ENCODE measurements around the gene LPAR1.

The LPAR1 gene

DNA sequence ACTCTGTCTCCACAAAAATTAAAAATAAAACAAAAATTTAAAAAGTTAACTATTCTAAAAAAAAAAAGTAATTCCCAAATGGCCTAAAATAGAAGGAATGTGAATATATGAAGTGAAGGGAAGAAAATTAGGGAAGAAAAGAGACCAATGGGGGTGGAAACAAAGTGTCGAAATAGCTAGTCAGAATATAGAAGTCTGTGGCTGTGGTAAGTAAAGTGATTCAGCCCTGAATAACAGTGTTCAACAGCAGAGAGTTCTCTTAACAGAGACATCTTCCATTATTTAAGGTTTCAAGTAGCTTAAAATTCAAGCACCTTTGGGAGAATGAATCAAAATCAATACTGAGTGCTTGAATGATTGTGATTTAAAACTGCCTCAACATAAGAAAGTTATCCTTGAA lies 51.7 kb downstream of the LPAR1 start:
- Histone ChIP-seq H3K27ac (ENCODE audit: insufficient read depth, low read depth, low read length, poor library complexity, severe bottlenecking) (no peak overlapping the region), H3K27me3 (ENCODE audit: control insufficient read depth, insufficient read depth, low read length, poor library complexity, severe bottlenecking) (no peaks in the 10 kb centered on the region), H3K4me1 (ENCODE audit: control insufficient read depth, insufficient read depth, low read length) (no peaks in the 10 kb centered on the region), H3K36me3 (ENCODE audit: control insufficient read depth, insufficient read depth, low read length) (no peaks in the 10 kb centered on the region), H3K4me3 (ENCODE audit: insufficient read depth, low read depth, low read length) (no peak overlapping the region), H3K9me3 (ENCODE audit: control insufficient read depth, low read length) (no peaks in the 10 kb centered on the region)
- 93 to 96% methylated on average over 1 of the region's 1 CpG for WGBS, 2 experiments

DNA sequence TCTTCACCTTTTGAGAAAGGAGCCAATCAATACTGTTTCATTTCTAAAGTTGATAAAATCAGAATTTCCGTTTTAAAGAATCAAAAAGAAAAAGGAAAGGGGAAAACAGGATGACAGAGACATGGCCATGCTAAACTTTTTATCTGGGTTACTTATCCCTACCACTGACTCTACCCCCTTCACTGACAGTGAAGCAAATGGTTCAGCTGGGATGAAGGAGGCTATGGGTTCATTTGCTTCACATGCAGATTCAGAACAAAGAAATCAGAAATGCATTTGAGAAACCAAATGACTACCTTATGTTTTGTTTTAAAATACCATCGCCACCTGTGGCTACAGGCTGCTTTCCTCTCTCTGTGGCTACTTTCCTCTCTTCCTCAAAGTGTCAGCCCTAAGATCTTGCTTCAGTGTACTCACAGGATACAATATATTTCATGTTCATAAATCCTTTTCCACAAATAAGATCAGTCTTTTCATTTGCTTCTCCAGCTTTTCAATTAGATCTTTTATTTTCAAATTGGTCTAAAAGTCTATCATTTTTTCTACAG lies 53.3 kb downstream of the LPAR1 start:
- no peak overlapping the region for H3K4me3 ChIP-seq (ENCODE audit: insufficient read depth, low read depth, low read length)
- 45 to 49% methylated on average over 1 to 2 of the region's 2 CpGs for WGBS, 2 experiments
- H3K27ac ChIP-seq (ENCODE audit: insufficient read depth, low read depth, low read length, poor library complexity, severe bottlenecking), result no peak overlapping the region
- H3K36me3 ChIP-seq (ENCODE audit: control insufficient read depth, insufficient read depth, low read length), result no peaks in the 10 kb centered on the region
- no peaks in the 10 kb centered on the region for H3K27me3 ChIP-seq (ENCODE audit: control insufficient read depth, insufficient read depth, low read length, poor library complexity, severe bottlenecking)
- H3K9me3 ChIP-seq (ENCODE audit: control insufficient read depth, low read length), result no peaks in the 10 kb centered on the region
- no peaks in the 10 kb centered on the region for H3K4me1 ChIP-seq (ENCODE audit: control insufficient read depth, insufficient read depth, low read length)

DNA sequence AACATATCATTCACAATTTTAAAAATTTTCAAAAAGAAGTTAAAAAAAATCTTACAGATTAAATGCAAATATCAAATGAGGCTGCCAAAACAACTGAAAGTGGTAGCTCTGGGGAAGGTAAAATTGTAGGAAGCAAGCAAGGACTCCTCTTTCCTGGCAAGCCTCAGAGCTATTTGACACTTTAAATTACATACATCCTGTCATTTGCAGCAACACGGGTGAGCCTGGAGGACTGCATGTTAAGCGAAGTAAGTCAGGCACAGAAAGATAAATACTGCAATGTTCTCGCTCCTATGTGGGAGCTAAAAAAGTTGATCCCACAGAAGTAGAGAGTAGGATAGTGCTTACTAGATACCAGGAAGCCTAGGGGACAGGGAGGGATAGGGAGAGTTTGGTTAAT lies 58.0 kb downstream of the LPAR1 start:
- no peaks in the 10 kb centered on the region for H3K27me3 ChIP-seq (ENCODE audit: control insufficient read depth, insufficient read depth, low read length, poor library complexity, severe bottlenecking)
- H3K27ac ChIP-seq (ENCODE audit: insufficient read depth, low read depth, low read length, poor library complexity, severe bottlenecking), result no peak overlapping the region

DNA sequence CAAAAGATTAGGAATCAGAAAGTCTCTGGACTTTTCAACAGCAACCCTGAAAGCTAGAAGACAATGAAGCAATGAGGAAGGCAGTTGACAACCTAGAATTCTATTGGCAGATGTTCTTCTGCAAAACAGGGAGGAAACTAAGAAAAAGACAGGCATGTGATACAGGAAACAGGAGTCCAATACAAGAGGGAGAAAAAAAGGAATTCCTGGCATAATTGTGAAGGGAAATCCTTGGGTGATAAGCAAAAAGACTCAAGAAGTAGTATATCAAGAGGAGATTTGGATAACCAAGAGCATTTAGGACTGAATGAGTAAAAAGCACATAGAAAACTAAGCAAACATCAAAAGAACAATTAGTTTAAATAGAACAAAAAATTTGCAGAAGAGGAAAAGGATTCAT lies 58.6 kb downstream of the LPAR1 start:
- no peaks in the 10 kb centered on the region for H3K4me1 ChIP-seq (ENCODE audit: control insufficient read depth, insufficient read depth, low read length)
- no peaks in the 10 kb centered on the region for H3K9me3 ChIP-seq (ENCODE audit: control insufficient read depth, low read length)
- no peak overlapping the region for H3K4me3 ChIP-seq (ENCODE audit: insufficient read depth, low read depth, low read length)
- no peaks in the 10 kb centered on the region for H3K27me3 ChIP-seq (ENCODE audit: control insufficient read depth, insufficient read depth, low read length, poor library complexity, severe bottlenecking)
- H3K27ac ChIP-seq (ENCODE audit: insufficient read depth, low read depth, low read length, poor library complexity, severe bottlenecking), result no peak overlapping the region
- H3K36me3 ChIP-seq (ENCODE audit: control insufficient read depth, insufficient read depth, low read length), result no peaks in the 10 kb centered on the region

More for the DNA sequence above, 58.0 kb downstream of the LPAR1 start:
- WGBS, 2 experiments, result 82 to 90% methylated on average over 3 of the region's 3 CpGs
- H3K9me3 ChIP-seq (ENCODE audit: control insufficient read depth, low read length), result no peaks in the 10 kb centered on the region
- no peak overlapping the region for H3K4me3 ChIP-seq (ENCODE audit: insufficient read depth, low read depth, low read length)
- H3K4me1 ChIP-seq (ENCODE audit: control insufficient read depth, insufficient read depth, low read length), result no peaks in the 10 kb centered on the region
- no peaks in the 10 kb centered on the region for H3K36me3 ChIP-seq (ENCODE audit: control insufficient read depth, insufficient read depth, low read length)

DNA sequence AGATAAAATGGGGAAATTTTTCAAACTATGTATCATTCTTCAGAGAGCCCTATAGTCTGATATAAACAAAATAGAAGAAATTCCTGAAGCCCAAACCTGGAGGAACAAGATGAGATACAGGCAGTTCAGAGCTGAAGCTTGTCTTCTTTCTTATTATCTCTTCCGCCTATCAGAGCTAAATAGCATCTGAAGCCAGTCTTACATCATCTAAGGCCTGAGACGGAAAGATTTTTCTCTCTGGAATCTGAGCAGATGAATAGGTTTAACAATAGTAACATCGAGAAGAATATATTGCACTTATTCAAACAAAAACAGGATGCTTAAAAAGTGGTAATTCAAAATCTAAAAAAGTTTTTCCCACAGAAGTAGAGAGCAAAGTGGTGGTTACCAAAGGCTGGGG lies 59.8 kb downstream of the LPAR1 start:
- Histone ChIP-seq H3K27ac (ENCODE audit: insufficient read depth, low read depth, low read length, poor library complexity, severe bottlenecking) (no peak overlapping the region), H3K27me3 (ENCODE audit: control insufficient read depth, insufficient read depth, low read length, poor library complexity, severe bottlenecking) (no peaks in the 10 kb centered on the region), H3K4me1 (ENCODE audit: control insufficient read depth, insufficient read depth, low read length) (no peaks in the 10 kb centered on the region), H3K9me3 (ENCODE audit: control insufficient read depth, low read length) (no peaks in the 10 kb centered on the region), H3K4me3 (ENCODE audit: insufficient read depth, low read depth, low read length) (no peak overlapping the region), H3K36me3 (ENCODE audit: control insufficient read depth, insufficient read depth, low read length) (no peaks in the 10 kb centered on the region)
- WGBS, 2 experiments, result 100% methylated on average over 1 to 2 of the region's 3 CpGs

DNA sequence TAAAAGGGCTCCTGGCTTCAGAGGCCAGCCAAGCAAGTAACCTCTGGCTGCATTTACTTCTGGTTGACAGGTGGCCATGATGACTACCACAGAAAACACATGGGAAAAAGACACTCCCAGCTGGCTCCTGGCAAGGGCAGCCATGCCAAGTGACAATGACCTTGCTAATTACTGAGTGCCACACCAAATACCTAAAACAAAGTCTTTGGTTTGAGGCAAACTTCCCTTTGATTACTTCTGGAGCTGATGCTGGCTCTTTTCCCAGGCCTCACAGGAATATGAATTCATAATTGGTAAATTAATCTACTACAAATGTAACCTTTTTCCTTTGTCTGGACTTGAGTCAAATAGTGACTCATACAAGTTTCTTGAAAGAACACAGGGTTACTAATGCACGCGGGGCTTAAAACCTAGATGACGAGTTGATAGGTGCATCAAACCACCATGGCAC lies 61.0 kb downstream of the LPAR1 start:
- no peaks in the 10 kb centered on the region for H3K9me3 ChIP-seq (ENCODE audit: control insufficient read depth, low read length)
- 88 to 100% methylated on average over 3 of the region's 3 CpGs for WGBS, 2 experiments

DNA sequence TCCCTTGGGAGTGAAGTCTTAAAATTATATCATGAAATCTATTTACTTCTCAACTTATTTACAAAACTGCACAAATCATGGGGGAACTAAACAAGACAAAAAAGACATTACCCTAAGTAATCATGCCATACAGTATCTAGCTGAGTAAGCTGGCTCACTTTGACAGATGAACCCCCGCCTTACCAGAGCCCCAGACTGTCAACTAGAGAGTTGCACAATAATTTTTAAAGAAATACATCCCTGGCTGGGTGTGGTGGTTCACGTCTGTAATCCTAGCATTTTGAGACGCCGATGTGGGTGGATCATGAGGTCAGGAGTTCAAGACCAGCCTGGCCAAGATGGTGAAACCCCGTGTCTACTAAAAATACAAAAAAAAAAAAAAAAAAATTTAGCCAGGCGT lies 62.3 kb downstream of the LPAR1 start:
- H3K4me1 ChIP-seq (ENCODE audit: control insufficient read depth, insufficient read depth, low read length), result no peaks in the 10 kb centered on the region
- H3K27ac ChIP-seq (ENCODE audit: insufficient read depth, low read depth, low read length, poor library complexity, severe bottlenecking), result no peak overlapping the region
- no peaks in the 10 kb centered on the region for H3K9me3 ChIP-seq (ENCODE audit: control insufficient read depth, low read length)
- 89 to 98% methylated on average over 6 of the region's 6 CpGs for WGBS, 2 experiments
- no peaks in the 10 kb centered on the region for H3K27me3 ChIP-seq (ENCODE audit: control insufficient read depth, insufficient read depth, low read length, poor library complexity, severe bottlenecking)
- H3K36me3 ChIP-seq (ENCODE audit: control insufficient read depth, insufficient read depth, low read length), result no peaks in the 10 kb centered on the region
- H3K4me3 ChIP-seq (ENCODE audit: insufficient read depth, low read depth, low read length), result no peak overlapping the region

More for the DNA sequence above, 61.0 kb downstream of the LPAR1 start:
- H3K4me3 ChIP-seq (ENCODE audit: insufficient read depth, low read depth, low read length), result no peak overlapping the region
- H3K27me3 ChIP-seq (ENCODE audit: control insufficient read depth, insufficient read depth, low read length, poor library complexity, severe bottlenecking), result no peaks in the 10 kb centered on the region
- no peak overlapping the region for H3K27ac ChIP-seq (ENCODE audit: insufficient read depth, low read depth, low read length, poor library complexity, severe bottlenecking)
- no peaks in the 10 kb centered on the region for H3K4me1 ChIP-seq (ENCODE audit: control insufficient read depth, insufficient read depth, low read length)
- H3K36me3 ChIP-seq (ENCODE audit: control insufficient read depth, insufficient read depth, low read length), result no peaks in the 10 kb centered on the region

DNA sequence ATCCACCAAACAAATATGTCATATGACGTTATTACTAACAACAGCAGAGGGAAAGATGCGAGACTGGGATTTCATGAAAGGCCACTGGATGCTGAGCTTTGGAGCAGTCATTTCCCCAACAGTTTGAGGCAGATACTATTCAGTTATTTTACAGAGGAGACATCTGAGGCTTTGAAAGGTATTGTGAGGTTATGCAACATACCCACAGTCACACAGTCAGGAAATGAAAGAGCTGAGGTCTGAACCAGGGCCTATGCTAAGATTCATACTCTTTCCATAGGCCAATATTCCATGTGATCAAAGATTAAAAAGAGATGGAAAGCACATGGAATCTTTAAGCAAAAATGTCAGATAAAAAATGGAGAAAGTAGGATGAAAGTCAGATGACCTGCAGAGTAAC lies 63.0 kb downstream of the LPAR1 start:
- 96 to 98% methylated on average over 2 of the region's 2 CpGs for WGBS, 2 experiments

DNA sequence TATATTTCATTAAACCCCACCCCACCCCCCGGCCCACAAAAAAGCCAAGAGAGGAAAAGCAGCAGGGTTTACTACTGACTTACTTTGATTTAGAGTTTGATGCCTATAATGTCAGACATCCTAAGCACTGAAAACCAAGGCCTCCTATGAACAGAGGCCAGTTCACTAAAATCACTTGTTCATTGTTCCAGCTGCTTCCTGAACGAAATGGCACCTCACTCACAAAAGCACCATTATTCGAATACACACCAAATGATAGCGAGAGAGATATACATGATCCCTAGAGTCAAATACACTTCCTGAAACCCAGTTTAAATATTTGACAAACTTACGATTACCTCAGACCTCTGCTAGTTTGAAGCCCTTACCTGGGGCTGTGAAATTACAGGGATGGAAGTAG lies 66.6 kb downstream of the LPAR1 start:
- no peaks in the 10 kb centered on the region for H3K27me3 ChIP-seq (ENCODE audit: control insufficient read depth, insufficient read depth, low read length, poor library complexity, severe bottlenecking)
- H3K4me3 ChIP-seq (ENCODE audit: insufficient read depth, low read depth, low read length), result no peak overlapping the region
- WGBS, 2 experiments, result 95 to 97% methylated on average over 4 to 5 of the region's 5 CpGs
- no peaks in the 10 kb centered on the region for H3K9me3 ChIP-seq (ENCODE audit: control insufficient read depth, low read length)
- H3K27ac ChIP-seq (ENCODE audit: insufficient read depth, low read depth, low read length, poor library complexity, severe bottlenecking), result no peak overlapping the region
- no peaks in the 10 kb centered on the region for H3K4me1 ChIP-seq (ENCODE audit: control insufficient read depth, insufficient read depth, low read length)
- no peaks in the 10 kb centered on the region for H3K36me3 ChIP-seq (ENCODE audit: control insufficient read depth, insufficient read depth, low read length)

More for the DNA sequence above, 63.0 kb downstream of the LPAR1 start:
- H3K4me3 ChIP-seq (ENCODE audit: insufficient read depth, low read depth, low read length), result no peak overlapping the region
- H3K27me3 ChIP-seq (ENCODE audit: control insufficient read depth, insufficient read depth, low read length, poor library complexity, severe bottlenecking), result no peaks in the 10 kb centered on the region
- no peak overlapping the region for H3K27ac ChIP-seq (ENCODE audit: insufficient read depth, low read depth, low read length, poor library complexity, severe bottlenecking)
- H3K9me3 ChIP-seq (ENCODE audit: control insufficient read depth, low read length), result no peaks in the 10 kb centered on the region
- H3K4me1 ChIP-seq (ENCODE audit: control insufficient read depth, insufficient read depth, low read length), result no peaks in the 10 kb centered on the region
- no peaks in the 10 kb centered on the region for H3K36me3 ChIP-seq (ENCODE audit: control insufficient read depth, insufficient read depth, low read length)

DNA sequence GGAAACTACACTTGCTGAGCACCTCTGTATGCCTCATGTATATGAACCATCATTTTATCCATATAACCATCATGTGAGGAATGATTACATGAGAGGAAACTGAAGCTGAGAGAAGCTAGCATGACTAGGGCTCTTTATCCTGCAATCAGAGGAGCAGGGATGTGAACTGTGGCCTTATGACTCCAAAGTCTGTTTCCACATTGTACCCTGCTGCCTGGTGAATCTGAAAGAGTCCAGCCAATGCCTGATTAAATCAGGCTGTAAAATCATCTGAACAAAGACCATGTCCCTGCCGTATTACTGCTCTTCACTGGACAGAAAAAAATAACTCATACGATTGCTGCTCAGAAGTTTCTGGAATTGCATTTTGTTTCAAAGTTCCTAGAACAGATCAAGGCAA lies 67.0 kb downstream of the LPAR1 start:
- Histone ChIP-seq H3K27ac (ENCODE audit: insufficient read depth, low read depth, low read length, poor library complexity, severe bottlenecking) (no peak overlapping the region), H3K9me3 (ENCODE audit: control insufficient read depth, low read length) (no peaks in the 10 kb centered on the region), H3K4me1 (ENCODE audit: control insufficient read depth, insufficient read depth, low read length) (no peaks in the 10 kb centered on the region), H3K27me3 (ENCODE audit: control insufficient read depth, insufficient read depth, low read length, poor library complexity, severe bottlenecking) (no peaks in the 10 kb centered on the region), H3K4me3 (ENCODE audit: insufficient read depth, low read depth, low read length) (no peak overlapping the region), H3K36me3 (ENCODE audit: control insufficient read depth, insufficient read depth, low read length) (no peaks in the 10 kb centered on the region)
- WGBS, 2 experiments, result 96 to 98% methylated on average over 2 of the region's 2 CpGs

DNA sequence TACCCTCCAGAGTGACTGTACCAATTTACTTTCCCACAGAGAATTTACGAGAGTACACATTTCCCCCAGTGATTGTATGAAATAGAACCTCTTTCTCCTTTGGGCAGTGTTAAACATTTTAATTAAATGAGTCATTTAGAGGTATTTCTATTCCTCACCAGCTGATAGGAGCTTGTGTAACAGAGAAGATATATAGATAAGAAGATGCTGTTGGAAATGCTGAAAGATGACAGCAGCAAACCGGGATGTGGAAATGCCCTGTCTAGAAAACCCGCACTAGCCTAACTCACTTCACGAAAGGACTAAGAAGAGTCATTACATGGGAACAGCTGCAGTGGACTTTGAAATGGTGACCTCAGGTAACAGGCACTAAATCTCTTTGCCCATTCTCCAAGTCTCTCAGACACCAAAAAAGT lies 68.3 kb downstream of the LPAR1 start:
- 96% methylated on average over 3 to 4 of the region's 4 CpGs for WGBS, 2 experiments
- Histone ChIP-seq H3K27ac (ENCODE audit: insufficient read depth, low read depth, low read length, poor library complexity, severe bottlenecking) (no peak overlapping the region), H3K9me3 (ENCODE audit: control insufficient read depth, low read length) (no peaks in the 10 kb centered on the region), H3K27me3 (ENCODE audit: control insufficient read depth, insufficient read depth, low read length, poor library complexity, severe bottlenecking) (no peaks in the 10 kb centered on the region), H3K36me3 (ENCODE audit: control insufficient read depth, insufficient read depth, low read length) (no peaks in the 10 kb centered on the region), H3K4me3 (ENCODE audit: insufficient read depth, low read depth, low read length) (no peak overlapping the region), H3K4me1 (ENCODE audit: control insufficient read depth, insufficient read depth, low read length) (no peaks in the 10 kb centered on the region)

Measured in ectodermal cell (in vitro differentiated cells).